ENCODE data around the gene GMCL2.

DNA sequence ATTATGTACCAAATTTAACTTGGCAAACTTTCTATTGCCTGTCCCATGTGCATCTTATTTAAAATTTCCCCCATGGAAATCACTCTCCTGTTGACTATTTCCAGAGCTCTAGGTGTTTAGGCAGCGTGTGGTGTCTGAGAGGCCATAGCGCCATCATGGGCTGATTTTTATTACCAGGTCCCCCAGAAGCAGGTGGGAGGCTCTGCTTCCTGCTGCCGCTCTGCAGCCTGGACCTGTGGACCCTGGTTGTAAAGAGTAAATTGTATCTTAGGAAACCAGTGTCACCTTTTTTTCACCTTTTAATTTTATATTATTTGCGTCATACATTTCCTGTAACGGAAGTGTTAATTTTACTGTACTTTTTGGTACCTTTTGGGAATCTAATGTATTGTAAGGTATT, 23.5 kb upstream of the GMCL2 start:
- TF ChIP-seq, protein P1, sequence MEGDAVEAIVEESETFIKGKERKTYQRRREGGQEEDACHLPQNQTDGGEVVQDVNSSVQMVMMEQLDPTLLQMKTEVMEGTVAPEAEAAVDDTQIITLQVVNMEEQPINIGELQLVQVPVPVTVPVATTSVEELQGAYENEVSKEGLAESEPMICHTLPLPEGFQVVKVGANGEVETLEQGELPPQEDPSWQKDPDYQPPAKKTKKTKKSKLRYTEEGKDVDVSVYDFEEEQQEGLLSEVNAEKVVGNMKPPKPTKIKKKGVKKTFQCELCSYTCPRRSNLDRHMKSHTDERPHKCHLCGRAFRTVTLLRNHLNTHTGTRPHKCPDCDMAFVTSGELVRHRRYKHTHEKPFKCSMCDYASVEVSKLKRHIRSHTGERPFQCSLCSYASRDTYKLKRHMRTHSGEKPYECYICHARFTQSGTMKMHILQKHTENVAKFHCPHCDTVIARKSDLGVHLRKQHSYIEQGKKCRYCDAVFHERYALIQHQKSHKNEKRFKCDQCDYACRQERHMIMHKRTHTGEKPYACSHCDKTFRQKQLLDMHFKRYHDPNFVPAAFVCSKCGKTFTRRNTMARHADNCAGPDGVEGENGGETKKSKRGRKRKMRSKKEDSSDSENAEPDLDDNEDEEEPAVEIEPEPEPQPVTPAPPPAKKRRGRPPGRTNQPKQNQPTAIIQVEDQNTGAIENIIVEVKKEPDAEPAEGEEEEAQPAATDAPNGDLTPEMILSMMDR (IDR thresholded peaks at IDR 0.05): no peak
- no peak for TF ChIP-seq POLR2A (IDR thresholded peaks at IDR 0.05)
